ENCODE measurements around the gene OXT. TPM values are rescaled to one million over a fixed set of nuclear protein-coding genes. Genes with fewer than 3 reads are reported as not detected.

OXT gene
- total RNA-seq, 2 donors from 2014 or later, result not detected

- no peak for TF ChIP-seq CTCF (IDR thresholded peaks at IDR 0.05)
- peaks cover 19% of the 10 kb centered on the region for H3K27me3 ChIP-seq
- intact Hi-C loops (cut with DNase I), result no loop called here
These were observed 6.3 kb downstream of the OXT start for GRCh38 chr20:3077618-3078134.

GRCh38 chr20:3080939-3081388 is 9.5 kb downstream of the OXT start:
- Histone ChIP-seq H3K9ac (ENCODE audit: low read depth in 2 of 2, low read length in 2 of 2) (no peak overlapping the region), H3K27ac (no peak overlapping the region), H3K27me3 (peaks cover 38% of the 10 kb centered on the region), H3K36me3 (no peaks in the 10 kb centered on the region), H3K9me3 (no peaks in the 10 kb centered on the region), H3K4me1 (no peaks in the 10 kb centered on the region), H3K4me3 (no peak overlapping the region)
- DNase-seq, result no peak
- TF ChIP-seq CTCF (IDR thresholded peaks at IDR 0.05), result no peak
- intact Hi-C loops (cut with DNase I), result no loop called here

More at GRCh38 chr20:3077618-3078134, 6.3 kb downstream of the OXT start:
- no peaks in the 10 kb centered on the region for H3K9me3 ChIP-seq
- no peak overlapping the region for H3K9ac ChIP-seq (ENCODE audit: low read depth in 2 of 2, low read length in 2 of 2)
- H3K36me3 ChIP-seq, result no peaks in the 10 kb centered on the region
- no peak overlapping the region for H3K27ac ChIP-seq
- no peak overlapping the region for H3K4me3 ChIP-seq
- H3K4me1 ChIP-seq, result no peaks in the 10 kb centered on the region
- DNase-seq, result no peak

DNA sequence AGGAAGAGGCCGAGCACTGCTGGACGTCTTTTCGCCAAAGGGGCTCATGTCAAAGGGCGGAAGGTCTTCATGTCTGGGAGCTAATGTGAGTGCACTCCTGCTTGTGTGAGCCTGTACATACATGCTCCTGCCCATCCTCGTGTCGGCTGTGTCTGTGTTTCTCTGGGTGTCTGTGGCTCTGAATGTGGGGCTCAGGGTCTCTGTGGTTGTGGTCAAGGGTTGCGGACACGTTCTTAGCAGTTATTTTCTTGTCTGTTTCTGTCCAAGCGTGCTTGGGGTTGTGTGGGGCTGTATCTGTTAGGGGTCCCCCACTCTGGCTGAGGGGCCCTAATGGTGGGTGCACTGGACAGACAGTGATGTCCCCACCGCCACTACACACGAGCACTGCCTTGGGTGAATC is 10.2 kb downstream of the OXT start:
- TF ChIP-seq CTCF (IDR thresholded peaks at IDR 0.05), result no peak
- Histone ChIP-seq H3K9me3 (no peaks in the 10 kb centered on the region), H3K36me3 (no peaks in the 10 kb centered on the region), H3K27ac (no peak overlapping the region), H3K4me1 (no peaks in the 10 kb centered on the region), H3K9ac (ENCODE audit: low read depth in 2 of 2, low read length in 2 of 2) (no peak overlapping the region), H3K4me3 (no peak overlapping the region), H3K27me3 (peaks cover 38% of the 10 kb centered on the region)
- no peak for DNase-seq
- intact Hi-C loops (cut with DNase I), result no loop called here

- H3K4me1 ChIP-seq, result no peaks in the 10 kb centered on the region
- H3K4me3 ChIP-seq, result no peak overlapping the region
- no peak for DNase-seq
- H3K36me3 ChIP-seq, result no peaks in the 10 kb centered on the region
- peaks cover 38% of the 10 kb centered on the region for H3K27me3 ChIP-seq
- intact Hi-C loops (cut with DNase I), result no loop called here
- no peak overlapping the region for H3K9ac ChIP-seq (ENCODE audit: low read depth in 2 of 2, low read length in 2 of 2)
- no peak overlapping the region for H3K27ac ChIP-seq
- no peaks in the 10 kb centered on the region for H3K9me3 ChIP-seq
- no peak for TF ChIP-seq CTCF (IDR thresholded peaks at IDR 0.05)
These were observed 11.0 kb downstream of the OXT start for GRCh38 chr20:3082306-3082951.

DNA sequence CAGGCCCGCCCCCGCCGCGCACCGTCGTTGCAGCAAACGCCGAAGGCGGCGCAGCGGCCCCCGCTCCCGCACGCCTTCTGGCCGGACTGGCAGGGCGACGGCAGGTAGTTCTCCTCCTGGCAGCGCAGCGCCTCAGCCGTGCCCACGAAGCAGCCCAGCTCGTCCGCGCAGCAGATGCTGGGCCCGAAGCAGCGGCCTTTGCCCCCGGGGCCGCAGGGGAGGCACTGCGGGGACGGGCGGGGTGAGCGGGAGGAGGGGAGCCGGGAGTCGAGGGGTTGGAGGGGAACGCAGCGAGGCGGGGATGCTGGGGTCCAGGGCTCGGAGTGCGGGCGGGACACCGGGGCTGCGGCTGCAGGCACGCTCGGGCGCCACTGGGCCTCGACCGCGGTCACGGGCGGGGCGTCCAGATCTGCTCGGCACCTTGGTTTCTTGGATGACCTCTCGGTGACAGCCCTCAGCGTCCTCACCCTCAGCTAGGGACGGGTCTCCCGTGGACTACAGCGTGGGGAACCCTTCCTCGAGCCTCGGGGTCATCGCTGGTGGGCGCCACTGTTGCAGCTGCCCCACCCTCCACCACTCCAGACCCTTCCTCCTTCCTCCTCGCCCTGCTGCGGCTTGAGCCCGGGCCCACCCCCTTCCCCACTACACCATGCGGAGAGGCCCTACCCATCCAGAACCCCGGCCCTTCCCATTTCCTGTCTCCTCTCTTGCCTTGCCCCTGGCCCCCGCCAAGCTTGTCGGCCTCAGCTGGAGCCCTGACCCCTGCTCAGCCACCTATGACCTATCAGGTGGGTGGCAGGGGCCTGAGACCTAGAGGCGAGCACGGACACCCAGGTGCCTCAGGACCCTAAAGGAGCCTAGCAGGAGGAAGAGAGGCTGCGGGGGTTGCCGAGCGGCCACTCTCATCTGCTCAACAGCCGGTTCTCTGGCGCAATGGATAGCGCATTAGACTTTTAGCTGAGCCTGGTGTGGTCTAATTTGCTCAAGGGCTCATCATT is 11.8 kb downstream of the OXT start:
- no peaks in the 10 kb centered on the region for H3K4me1 ChIP-seq
- no peak overlapping the region for H3K27ac ChIP-seq
- H3K27me3 ChIP-seq, result peaks cover 38% of the 10 kb centered on the region
- DNase-seq, result no peak
- no peak for TF ChIP-seq CTCF (IDR thresholded peaks at IDR 0.05)
- no peaks in the 10 kb centered on the region for H3K9me3 ChIP-seq
- intact Hi-C loops (cut with DNase I), result no loop called here
- H3K36me3 ChIP-seq, result no peaks in the 10 kb centered on the region
- H3K4me3 ChIP-seq, result no peak overlapping the region
- H3K9ac ChIP-seq (ENCODE audit: low read depth in 2 of 2, low read length in 2 of 2), result no peak overlapping the region
